ENCODE measurements around the gene ZSWIM9. TPM values are rescaled to one million over a fixed set of nuclear protein-coding genes. Genes with fewer than 3 reads are reported as not detected.

Gene ZSWIM9
- total RNA-seq, 4 donors from 2014 or later, result 0.59 to 13.2 (median 4.2) TPM

DNA sequence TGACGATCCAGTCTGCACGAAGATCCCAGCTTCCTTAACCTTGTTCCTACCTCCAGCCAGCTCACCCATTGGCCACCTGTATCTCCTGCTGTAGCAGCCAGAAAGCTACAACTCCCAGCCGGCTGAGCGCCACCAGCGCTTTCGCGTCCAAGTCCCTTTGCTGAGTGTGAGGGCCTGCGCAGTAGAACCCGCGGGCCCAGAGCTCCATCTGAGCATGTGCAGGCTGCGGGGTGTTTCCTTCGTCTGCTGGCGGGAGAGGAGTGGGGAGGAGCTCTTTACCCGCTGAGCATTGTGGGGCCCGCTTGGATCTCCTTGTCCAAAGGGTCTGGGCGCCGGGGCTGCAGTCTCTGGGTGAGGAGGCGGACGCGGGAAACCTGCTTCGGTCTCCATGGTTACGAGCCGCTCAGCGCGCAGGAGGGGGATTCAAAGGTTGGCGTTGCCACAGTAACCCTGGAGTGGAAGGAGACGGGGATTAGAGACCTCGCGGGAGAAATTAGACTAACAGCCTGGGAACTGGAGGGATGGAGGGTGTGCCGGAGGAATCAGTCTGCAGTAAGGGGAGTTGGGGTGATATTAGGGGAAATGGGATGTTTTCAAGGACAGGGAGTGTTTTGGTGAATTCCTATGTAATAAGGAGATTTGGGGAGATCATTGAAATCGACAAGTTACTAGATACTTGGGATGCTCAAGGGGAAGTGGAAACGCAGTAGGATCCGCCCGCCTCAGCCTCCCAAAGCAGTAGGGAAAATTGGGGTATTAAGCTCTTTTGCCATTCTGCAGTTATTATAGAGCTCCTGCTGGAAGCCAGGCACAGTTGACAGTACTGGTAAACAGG is 33.5 kb downstream of the ZSWIM9 start:
- peak overlapping the region; percentile 72 to 78 for H3K27ac ChIP-seq
- peak; percentile 89 to 92 for DNase-seq
- no peaks in the 10 kb centered on the region for H3K36me3 ChIP-seq
- no peaks in the 10 kb centered on the region for H3K4me1 ChIP-seq
- intact Hi-C loops (cut with DNase I; ENCODE audit: low total_unique reads), result no loop called here
- H3K4me3 ChIP-seq, result peak overlapping the region; percentile 56 to 82
- H3K27me3 ChIP-seq, result no peaks in the 10 kb centered on the region
- TF ChIP-seq POLR2A (IDR thresholded peaks at IDR 0.05), result peak; percentile 54 to 59
- TF ChIP-seq, protein P1, sequence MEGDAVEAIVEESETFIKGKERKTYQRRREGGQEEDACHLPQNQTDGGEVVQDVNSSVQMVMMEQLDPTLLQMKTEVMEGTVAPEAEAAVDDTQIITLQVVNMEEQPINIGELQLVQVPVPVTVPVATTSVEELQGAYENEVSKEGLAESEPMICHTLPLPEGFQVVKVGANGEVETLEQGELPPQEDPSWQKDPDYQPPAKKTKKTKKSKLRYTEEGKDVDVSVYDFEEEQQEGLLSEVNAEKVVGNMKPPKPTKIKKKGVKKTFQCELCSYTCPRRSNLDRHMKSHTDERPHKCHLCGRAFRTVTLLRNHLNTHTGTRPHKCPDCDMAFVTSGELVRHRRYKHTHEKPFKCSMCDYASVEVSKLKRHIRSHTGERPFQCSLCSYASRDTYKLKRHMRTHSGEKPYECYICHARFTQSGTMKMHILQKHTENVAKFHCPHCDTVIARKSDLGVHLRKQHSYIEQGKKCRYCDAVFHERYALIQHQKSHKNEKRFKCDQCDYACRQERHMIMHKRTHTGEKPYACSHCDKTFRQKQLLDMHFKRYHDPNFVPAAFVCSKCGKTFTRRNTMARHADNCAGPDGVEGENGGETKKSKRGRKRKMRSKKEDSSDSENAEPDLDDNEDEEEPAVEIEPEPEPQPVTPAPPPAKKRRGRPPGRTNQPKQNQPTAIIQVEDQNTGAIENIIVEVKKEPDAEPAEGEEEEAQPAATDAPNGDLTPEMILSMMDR (IDR thresholded peaks at IDR 0.05), result peak in 2 of 4 experiments; percentile 10 to 37
- H3K9me3 ChIP-seq, result no peaks in the 10 kb centered on the region

DNA sequence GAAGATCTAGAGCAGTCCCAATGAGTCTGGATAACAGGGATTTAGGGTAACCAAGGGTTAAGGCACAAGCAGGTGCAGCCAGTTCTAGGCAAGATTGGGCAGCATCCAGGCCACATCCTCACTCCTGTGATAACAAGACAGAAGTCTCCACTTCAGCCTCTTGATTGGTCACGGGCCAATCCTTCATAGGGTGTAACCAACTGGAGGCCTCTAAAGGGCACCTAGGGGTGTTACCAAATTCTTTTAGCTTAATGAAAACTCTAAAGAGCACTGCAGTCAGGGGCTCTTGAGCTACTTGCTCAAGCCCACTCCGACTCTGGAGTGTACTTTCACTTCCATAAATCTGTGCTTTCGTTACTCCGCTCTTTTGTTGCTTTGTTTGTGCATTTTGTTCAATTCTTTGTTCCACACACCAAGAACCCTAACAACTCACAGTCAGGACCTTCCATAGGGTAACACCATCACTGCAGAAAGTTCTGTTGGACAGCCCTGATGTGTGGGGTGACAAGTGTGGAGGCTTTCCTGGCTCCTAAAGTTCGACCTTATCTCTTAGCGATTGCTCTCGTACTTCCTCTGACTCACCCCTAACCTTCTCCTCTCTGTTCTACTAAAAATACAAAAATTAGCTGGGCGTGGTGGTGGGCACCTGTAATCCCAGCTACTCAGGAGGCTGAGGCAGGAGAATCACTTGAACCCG is 36.1 kb downstream of the ZSWIM9 start:
- H3K4me3 ChIP-seq, result no peak overlapping the region
- no peak overlapping the region for H3K27ac ChIP-seq
- TF ChIP-seq, protein P1 (IDR thresholded peaks at IDR 0.05), result no peak
- no peak for TF ChIP-seq POLR2A (IDR thresholded peaks at IDR 0.05)
- H3K36me3 ChIP-seq, result no peaks in the 10 kb centered on the region
- intact Hi-C loops (cut with DNase I; ENCODE audit: low total_unique reads), result no loop called here
- no peak for DNase-seq
- no peaks in the 10 kb centered on the region for H3K4me1 ChIP-seq
- H3K9me3 ChIP-seq, result no peaks in the 10 kb centered on the region
- H3K27me3 ChIP-seq, result no peaks in the 10 kb centered on the region

DNA sequence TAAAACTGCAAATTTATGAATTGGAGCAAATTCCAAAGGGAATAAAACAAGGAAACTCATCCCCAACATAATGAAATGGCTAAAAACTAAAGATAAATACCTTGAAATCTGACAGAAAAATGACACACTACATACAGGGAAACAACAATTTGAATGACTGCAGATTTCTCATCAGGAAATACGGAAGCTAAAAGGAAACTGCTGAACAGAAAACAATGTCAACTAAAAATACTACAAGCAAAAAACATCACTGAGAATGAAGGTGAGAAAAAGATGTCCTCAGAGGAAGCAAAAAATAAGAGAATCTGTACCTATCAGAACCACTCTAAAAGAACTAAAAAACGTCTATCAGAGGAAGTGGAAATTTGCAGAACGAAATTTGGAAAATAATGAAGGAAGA is 39.5 kb downstream of the ZSWIM9 start:
- no peak for DNase-seq
- H3K27ac ChIP-seq, result peak overlapping the region in 1 of 2 donors; percentile 49
- no peaks in the 10 kb centered on the region for H3K9me3 ChIP-seq
- no peak overlapping the region for H3K4me3 ChIP-seq
- H3K36me3 ChIP-seq, result no peaks in the 10 kb centered on the region
- TF ChIP-seq, protein P1 (IDR thresholded peaks at IDR 0.05), result no peak
- no peak for TF ChIP-seq POLR2A (IDR thresholded peaks at IDR 0.05)
- H3K4me1 ChIP-seq, result no peaks in the 10 kb centered on the region
- H3K27me3 ChIP-seq, result no peaks in the 10 kb centered on the region
- intact Hi-C loops (cut with DNase I; ENCODE audit: low total_unique reads), result no loop called here

DNA sequence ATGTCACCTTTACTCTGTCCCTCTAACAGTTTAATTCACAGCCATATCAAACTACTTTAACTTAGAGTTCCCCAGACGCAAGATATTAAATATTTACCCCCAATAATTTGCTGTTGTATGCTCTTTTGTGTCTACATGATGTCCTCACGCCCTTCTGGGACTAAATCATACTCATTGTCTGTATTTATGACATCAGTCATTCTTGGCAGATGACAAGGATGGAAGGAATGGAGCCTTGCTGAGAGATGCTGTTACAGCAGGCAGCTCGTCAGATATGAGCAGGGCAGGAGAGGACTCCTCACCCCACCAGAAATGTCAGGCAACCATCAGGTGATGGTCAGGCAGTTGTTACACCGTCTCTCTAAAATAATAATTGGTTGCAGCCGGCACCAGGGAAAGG is 43.5 kb downstream of the ZSWIM9 start:
- TF ChIP-seq POLR2A (IDR thresholded peaks at IDR 0.05), result no peak
- TF ChIP-seq, protein P1 (IDR thresholded peaks at IDR 0.05), result no peak
- DNase-seq, result no peak
- H3K27me3 ChIP-seq, result no peaks in the 10 kb centered on the region
- H3K4me1 ChIP-seq, result no peaks in the 10 kb centered on the region
- H3K4me3 ChIP-seq, result no peak overlapping the region
- no peaks in the 10 kb centered on the region for H3K36me3 ChIP-seq
- no peaks in the 10 kb centered on the region for H3K9me3 ChIP-seq
- intact Hi-C loops (cut with DNase I; ENCODE audit: low total_unique reads), result no loop called here
- H3K27ac ChIP-seq, result no peak overlapping the region

DNA sequence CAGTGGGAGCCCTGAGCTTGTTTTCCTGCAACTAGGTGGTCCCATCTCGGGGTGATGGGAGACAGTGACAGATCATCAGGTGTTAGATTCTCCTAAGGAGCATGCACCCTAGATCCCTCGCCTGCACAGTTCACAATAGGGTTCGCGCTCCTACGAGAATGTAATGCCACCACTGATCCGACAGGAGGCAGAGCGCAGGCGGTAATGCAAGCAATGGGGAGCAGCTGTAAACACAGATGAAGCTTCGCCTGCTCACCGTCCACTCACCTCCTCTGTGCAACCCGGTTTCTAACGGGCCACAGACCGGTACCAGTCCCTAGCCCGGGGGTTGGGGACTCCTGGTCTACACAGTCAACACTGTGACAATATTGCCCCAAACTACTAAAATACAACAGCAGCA is 46.5 kb downstream of the ZSWIM9 start:
- H3K4me1 ChIP-seq, result no peaks in the 10 kb centered on the region
- H3K9me3 ChIP-seq, result no peaks in the 10 kb centered on the region
- no peak for DNase-seq
- no peak overlapping the region for H3K27ac ChIP-seq
- no peak overlapping the region for H3K4me3 ChIP-seq
- TF ChIP-seq, protein P1 (IDR thresholded peaks at IDR 0.05), result no peak
- TF ChIP-seq POLR2A (IDR thresholded peaks at IDR 0.05), result no peak
- intact Hi-C loops (cut with DNase I; ENCODE audit: low total_unique reads), result no loop called here
- no peaks in the 10 kb centered on the region for H3K27me3 ChIP-seq
- no peaks in the 10 kb centered on the region for H3K36me3 ChIP-seq
